Epithelial cell of proximal tubule (primary cell): Measurements from ENCODE around the gene ANO10. TPM values are rescaled to one million over a fixed set of nuclear protein-coding genes. Genes with fewer than 3 reads are reported as not detected.

Experiments used
- DNase-seq: peaks from one replicate; pipeline ENCODE4 v3.0.0-alpha.2; 2011; ENCODE audit warnings: low read depth
- H3K4me3 ChIP-seq: 2 replicates; pipeline ENCODE4 v1.5.1; 2011; ENCODE audit warnings: low read depth, mild to moderate bottlenecking, low read length
- total RNA-seq: library from RNA; depleted of rRNA; stranded (reverse); fragments of >200 nt; gene quantifications from 2 replicates; pipeline ENCODE4 v1.2.3, GENCODE V29; 2015
- TF ChIP-seq, protein P1 (sequence below): conservative IDR thresholded peaks from 2 replicates; pipeline ENCODE4 v1.5.1; 2012; ENCODE audit warnings: low read depth, mild to moderate bottlenecking, low read length

ANO10 gene
- total RNA-seq, 1 donor from 2014 or later: 30.7 TPM

DNA sequence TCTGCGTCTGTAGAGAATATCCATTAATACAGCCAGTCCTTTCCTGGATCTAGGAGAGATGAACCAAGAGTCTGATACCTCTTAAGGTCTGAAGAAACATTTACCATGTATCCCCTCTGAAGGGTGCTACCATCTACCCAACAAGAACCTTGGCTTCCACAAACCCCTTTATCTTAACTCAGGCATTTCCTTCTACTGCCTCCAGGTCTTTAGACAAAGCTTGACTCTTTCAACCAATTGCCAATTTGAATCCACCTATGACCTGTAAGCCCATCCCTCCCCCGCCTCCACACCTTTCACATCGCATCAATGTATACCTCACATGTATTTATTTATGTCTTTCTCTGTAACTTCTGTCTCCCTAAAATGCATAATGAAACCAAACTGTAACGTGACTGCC lies 196.0 kb downstream of the ANO10 start:
- H3K4me3 ChIP-seq: no peak overlapping the region
- TF ChIP-seq, protein P1, sequence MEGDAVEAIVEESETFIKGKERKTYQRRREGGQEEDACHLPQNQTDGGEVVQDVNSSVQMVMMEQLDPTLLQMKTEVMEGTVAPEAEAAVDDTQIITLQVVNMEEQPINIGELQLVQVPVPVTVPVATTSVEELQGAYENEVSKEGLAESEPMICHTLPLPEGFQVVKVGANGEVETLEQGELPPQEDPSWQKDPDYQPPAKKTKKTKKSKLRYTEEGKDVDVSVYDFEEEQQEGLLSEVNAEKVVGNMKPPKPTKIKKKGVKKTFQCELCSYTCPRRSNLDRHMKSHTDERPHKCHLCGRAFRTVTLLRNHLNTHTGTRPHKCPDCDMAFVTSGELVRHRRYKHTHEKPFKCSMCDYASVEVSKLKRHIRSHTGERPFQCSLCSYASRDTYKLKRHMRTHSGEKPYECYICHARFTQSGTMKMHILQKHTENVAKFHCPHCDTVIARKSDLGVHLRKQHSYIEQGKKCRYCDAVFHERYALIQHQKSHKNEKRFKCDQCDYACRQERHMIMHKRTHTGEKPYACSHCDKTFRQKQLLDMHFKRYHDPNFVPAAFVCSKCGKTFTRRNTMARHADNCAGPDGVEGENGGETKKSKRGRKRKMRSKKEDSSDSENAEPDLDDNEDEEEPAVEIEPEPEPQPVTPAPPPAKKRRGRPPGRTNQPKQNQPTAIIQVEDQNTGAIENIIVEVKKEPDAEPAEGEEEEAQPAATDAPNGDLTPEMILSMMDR: no peak
- no peak for DNase-seq

DNA sequence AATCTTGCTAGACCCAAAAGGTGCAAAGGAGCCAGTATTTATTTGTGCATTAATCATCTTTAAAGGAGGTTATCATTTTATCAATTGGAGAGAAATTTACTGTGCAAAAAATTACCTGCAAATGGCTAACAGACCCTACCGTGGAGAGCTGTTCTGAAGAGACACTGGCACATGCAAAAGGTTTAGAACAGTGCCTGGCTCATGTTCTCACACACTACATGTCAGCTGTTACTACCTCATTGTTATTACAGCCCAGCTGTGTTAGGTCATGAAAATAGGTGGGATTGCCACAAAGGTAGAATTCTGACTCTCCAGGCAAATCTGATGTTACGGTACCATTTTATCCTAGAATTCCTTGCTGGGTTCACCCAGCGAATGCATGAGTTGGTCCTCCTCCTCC lies 198.2 kb downstream of the ANO10 start:
- H3K4me3 ChIP-seq: no peak overlapping the region
- DNase-seq: no peak
- TF ChIP-seq, protein P1: no peak

DNA sequence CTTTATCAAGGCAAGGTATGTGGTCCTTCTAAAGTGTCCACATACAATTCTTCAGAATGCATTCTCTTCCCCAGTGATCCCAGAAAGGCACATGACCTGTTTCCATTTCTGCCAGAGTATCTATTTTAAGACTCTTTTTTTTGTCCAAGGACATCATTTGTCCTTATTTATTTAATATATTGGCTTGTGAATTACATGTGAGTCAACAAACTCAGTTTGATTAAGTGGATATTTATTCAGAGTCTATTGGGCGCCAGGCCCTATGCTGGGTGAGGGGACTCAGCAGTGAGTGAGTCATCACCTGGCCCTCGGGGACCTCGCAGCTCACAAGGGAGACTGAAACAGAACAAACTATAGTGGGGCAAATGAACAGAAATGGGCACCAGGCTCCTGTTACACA lies 198.7 kb downstream of the ANO10 start:
- TF ChIP-seq, protein P1: no peak
- no peak for DNase-seq

DNA sequence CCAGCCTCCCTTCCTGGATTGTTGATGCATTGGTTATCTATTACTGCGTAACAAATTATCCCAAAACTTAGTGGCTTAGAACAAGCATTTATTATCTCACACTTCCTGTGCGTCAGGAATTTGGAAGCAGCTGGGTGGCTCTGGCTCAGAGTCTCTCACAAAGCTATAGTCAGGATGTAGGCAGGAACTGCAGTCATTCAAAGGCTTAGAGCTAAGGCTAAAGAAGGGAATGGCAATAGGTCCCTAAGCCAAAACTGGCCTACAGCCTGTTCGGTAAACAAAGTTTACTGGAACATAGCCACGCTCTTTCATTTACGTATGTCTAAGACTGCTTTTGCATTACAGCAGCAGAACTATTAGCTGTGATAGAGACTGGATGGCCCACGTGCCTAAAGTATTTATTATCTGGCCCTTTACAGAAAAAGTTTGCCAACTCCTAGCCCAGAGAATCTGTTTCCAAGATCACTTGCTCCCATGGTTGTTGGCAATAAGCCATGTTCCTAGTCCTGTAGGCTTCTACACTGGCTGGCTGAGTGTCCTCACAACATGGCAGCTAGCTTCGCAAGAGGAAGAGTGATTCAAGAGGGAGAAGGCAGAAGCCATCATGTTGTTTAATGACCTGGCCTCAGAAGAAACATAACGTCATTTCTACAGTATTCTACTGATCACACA lies 203.1 kb downstream of the ANO10 start:
- peak; percentile 93 for DNase-seq
- TF ChIP-seq, protein P1: no peak
- no peak overlapping the region for H3K4me3 ChIP-seq

More for the DNA sequence above, 198.7 kb downstream of the ANO10 start:
- no peak overlapping the region for H3K4me3 ChIP-seq

DNA sequence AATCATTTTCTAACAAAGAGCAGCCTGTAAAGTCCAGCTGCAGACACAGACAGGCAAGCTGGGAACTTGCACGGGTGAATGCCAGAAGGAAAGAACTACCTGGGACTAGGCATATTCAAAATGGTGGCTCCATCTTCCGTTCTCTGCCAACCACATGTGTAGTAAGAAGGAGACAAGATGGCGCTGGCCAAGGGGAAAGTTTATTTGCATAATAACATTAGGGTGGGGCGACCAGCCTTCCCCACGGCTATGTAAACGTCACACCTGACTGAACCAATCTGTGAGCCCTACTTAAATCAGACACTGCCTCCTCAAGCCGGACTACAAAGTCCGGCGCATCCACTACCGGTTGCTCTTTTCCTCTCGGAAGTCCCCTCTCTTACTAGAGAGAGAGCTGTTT lies 204.7 kb downstream of the ANO10 start:
- H3K4me3 ChIP-seq: no peak overlapping the region
- TF ChIP-seq, protein P1: no peak
- no peak for DNase-seq

DNA sequence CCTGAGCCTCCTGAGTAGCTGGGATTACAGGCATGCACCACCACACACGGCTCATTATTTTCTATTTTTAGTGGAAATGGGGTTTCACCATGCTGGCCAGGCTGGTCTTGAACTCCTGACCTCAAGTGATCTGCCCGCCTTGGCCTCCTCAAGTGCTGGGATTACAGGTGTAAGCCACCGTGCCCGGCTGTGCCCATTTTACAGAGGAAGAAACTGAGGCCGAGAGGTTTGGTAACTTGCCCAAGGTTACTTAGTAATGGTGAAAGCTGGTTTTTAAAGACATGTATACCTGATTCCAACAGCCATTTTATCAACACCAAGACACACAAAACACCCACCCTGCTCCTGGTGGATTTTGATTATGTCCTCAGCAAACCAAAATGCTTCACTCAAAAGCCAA lies 206.7 kb downstream of the ANO10 start:
- DNase-seq: no peak
- TF ChIP-seq, protein P1: no peak
- H3K4me3 ChIP-seq: no peak overlapping the region
